Measurements from ENCODE around the gene PCDHGC5. TPM values are rescaled to one million over a fixed set of nuclear protein-coding genes. Genes with fewer than 3 reads are reported as not detected.

Gene PCDHGC5
- total and polyA plus RNA-seq, 2 experiments from 2014 or later, result 0.16 to 1.5 TPM

- TF ChIP-seq REST (IDR thresholded peaks at IDR 0.05; ENCODE audit: unreplicated experiment), result peak; percentile 15
- TF ChIP-seq EZH2phosphoT487 (IDR thresholded peaks at IDR 0.05; ENCODE audit: unreplicated experiment), result no peak
- 0 out of 2 replicates have a peak, but pooled peaks have one; percentile 64 for TF ChIP-seq ZNF462 (CRISPR knock-in tag; IDR thresholded peaks at IDR 0.05)
- no peak for TF ChIP-seq JUNB (IDR thresholded peaks at IDR 0.05; ENCODE audit: unreplicated experiment)
- TF ChIP-seq STAT1 (IDR thresholded peaks at IDR 0.05; ENCODE audit: unreplicated experiment), result no peak
Measured at GRCh38 chr5:141512390-141512910, 23.6 kb downstream of the PCDHGC5 start (continued).
